Stomach (tissue), 4 donors: ENCODE data around the gene VAMP8.
A peak's percentile ranks its signal among the peaks of the same experiment; 100 is the strongest.

ENCODE experiments used
- CTCF ChIP-seq, 7 experiments: fragments of 450-650 bp in 4 of 7; fragments of 200-600 bp in 3 of 7; sonication (generic) in 3 of 7; IDR thresholded peaks; one replicate each; pipeline ENCODE4 v1.5.1; 2016 to 2019; ENCODE audit warnings: antibody characterized with exemption in 7 of 7, control low read depth in 2 of 7, mild to moderate bottlenecking in 1 of 7
- EP300 ChIP-seq: sonication (generic); formaldehyde crosslinking; IDR thresholded peaks from one replicate; pipeline ENCODE4 v1.6.1; 2017; ENCODE audit warnings: antibody characterized with exemption
- POLR2A ChIP-seq, 4 donors: fragments of 450-650 bp; IDR thresholded peaks; one replicate each; pipeline ENCODE4 v1.6.1; 2016; ENCODE audit warnings: antibody characterized with exemption in 4 of 4, control low read depth in 2 of 4, mild to moderate bottlenecking in 1 of 4, moderate library complexity in 1 of 4

- TF ChIP-seq CTCF (IDR thresholded peaks at IDR 0.05) (no peak), POLR2A (IDR thresholded peaks at IDR 0.05) (peak in 1 of 4 donors; percentile 16), EP300 (no peak)
These were observed 34.6 kb downstream of the VAMP8 start, which contains the start of gene C2orf68 for GRCh38 chr2:85611705-85612587.
